OCI-LY1 (cell line): ENCODE data around the gene IL16.

ENCODE experiments used
- H2AFZ ChIP-seq: fragments of 200-600 bp; sonication (generic), shearing (Covaris generic); 2 replicates; pipeline ENCODE4 v1.6.0; 2014; ENCODE audit warnings: antibody characterized with exemption, mild to moderate bottlenecking, low read length
- H3F3A ChIP-seq: fragments of 200-600 bp; sonication (generic), shearing (Covaris generic); 2 replicates; pipeline ENCODE4 v1.6.0; 2014; ENCODE audit warnings: mild to moderate bottlenecking, antibody characterized with exemption, low read length, moderate library complexity; ENCODE audit not compliant: insufficient read depth
- H3K27ac ChIP-seq: fragments of 200-600 bp; sonication (generic); 2 replicates; pipeline ENCODE4 v1.5.1; 2014; ENCODE audit warnings: low read length, mixed run types, mild to moderate bottlenecking, low read depth; ENCODE audit not compliant: poor library complexity, severe bottlenecking
- H3K27me3 ChIP-seq: fragments of 200-600 bp; sonication (generic); 2 replicates; pipeline ENCODE4 v1.6.0; 2014; ENCODE audit warnings: antibody characterized with exemption, mild to moderate bottlenecking, low read length, moderate library complexity; ENCODE audit not compliant: insufficient read depth
- H3K36me3 ChIP-seq: fragments of 200-600 bp; sonication (generic); 2 replicates; pipeline ENCODE4 v1.6.1; 2014; ENCODE audit warnings: mild to moderate bottlenecking, antibody characterized with exemption, low read length, moderate library complexity, mixed read lengths; ENCODE audit not compliant: insufficient read depth
- H3K4me1 ChIP-seq: fragments of 200-600 bp; sonication (generic); 2 replicates; pipeline ENCODE4 v1.5.1; 2014; ENCODE audit warnings: mild to moderate bottlenecking, low read length, moderate library complexity; ENCODE audit not compliant: insufficient read depth, severe bottlenecking
- H3K4me2 ChIP-seq: fragments of 200-600 bp; sonication (generic), shearing (Covaris generic); 2 replicates; pipeline ENCODE4 v1.6.1; 2014; ENCODE audit warnings: low read length
- H3K4me3 ChIP-seq: fragments of 200-600 bp; sonication (generic); 2 replicates; pipeline ENCODE4 v1.5.1; 2014; ENCODE audit warnings: low read length, low read depth, mild to moderate bottlenecking, mixed read lengths; ENCODE audit not compliant: poor library complexity, severe bottlenecking
- H3K79me2 ChIP-seq: fragments of 200-600 bp; shearing (Covaris generic); 2 replicates; pipeline ENCODE4 v1.6.1; 2016; ENCODE audit warnings: mixed run types, low read length, mixed read lengths; ENCODE audit not compliant: insufficient read depth
- H3K9ac ChIP-seq: fragments of 200-600 bp; sonication (generic), shearing (Covaris generic); 2 replicates; pipeline ENCODE4 v1.6.1; 2014; ENCODE audit warnings: mild to moderate bottlenecking, low read length, mixed read lengths
- H3K9me2 ChIP-seq: fragments of 200-600 bp; sonication (generic), shearing (Covaris generic); 2 replicates; pipeline ENCODE4 v1.6.1; 2014; ENCODE audit warnings: low read depth, mild to moderate bottlenecking, low read length, mixed read lengths
- H3K9me3 ChIP-seq: fragments of 200-600 bp; shearing (Covaris generic); 2 replicates; pipeline ENCODE4 v1.6.1; 2014; ENCODE audit warnings: low read length, mixed read lengths
- H4K20me1 ChIP-seq: fragments of 200-600 bp; sonication (generic), shearing (Covaris generic); 2 replicates; pipeline ENCODE4 v1.6.0; 2016; ENCODE audit warnings: mild to moderate bottlenecking, low read length; ENCODE audit not compliant: insufficient read depth
- CTCF ChIP-seq: fragments of 200-600 bp; sonication (generic), shearing (Covaris generic); IDR thresholded peaks from 2 replicates; pipeline ENCODE4 v1.5.1; 2017; ENCODE audit warnings: mild to moderate bottlenecking, antibody characterized with exemption, low read length, moderate library complexity, mixed read lengths
- EZH2 ChIP-seq: fragments of 200-600 bp; sonication (generic), shearing (Covaris generic); IDR thresholded peaks from 2 replicates; pipeline ENCODE4 v1.8.0; 2017; ENCODE audit warnings: borderline replicate concordance, mixed run types, mild to moderate bottlenecking, antibody characterized with exemption, low read length, moderate library complexity, mixed read lengths

Gene IL16

GRCh38 chr15:81337713-81338157 lies 141.1 kb downstream of the IL16 start:
- Histone ChIP-seq H3K9ac (no peak overlapping the region), H3K4me3 (no peak overlapping the region), H3K9me2 (no peaks in the 10 kb centered on the region), H3K4me2 (no peak overlapping the region), H3K4me1 (no peaks in the 10 kb centered on the region), H3K27me3 (no peaks in the 10 kb centered on the region), H3K36me3 (no peaks in the 10 kb centered on the region), H3K79me2 (no peaks in the 10 kb centered on the region), H3F3A (no peaks in the 10 kb centered on the region), H4K20me1 (no peaks in the 10 kb centered on the region), H3K27ac (no peak overlapping the region), H3K9me3 (no peaks in the 10 kb centered on the region), H2AFZ (no peak overlapping the region)
- TF ChIP-seq CTCF (no peak), EZH2 (no peak)

GRCh38 chr15:81338170-81339007 lies 141.7 kb downstream of the IL16 start:
- no peaks in the 10 kb centered on the region for H3K79me2 ChIP-seq
- H3F3A ChIP-seq: no peaks in the 10 kb centered on the region
- H3K36me3 ChIP-seq: no peaks in the 10 kb centered on the region
- H3K4me2 ChIP-seq: no peak overlapping the region
- H4K20me1 ChIP-seq: no peaks in the 10 kb centered on the region
- TF ChIP-seq CTCF (no peak), EZH2 (no peak)
- H2AFZ ChIP-seq: no peak overlapping the region
- H3K27me3 ChIP-seq: no peaks in the 10 kb centered on the region
- H3K9me2 ChIP-seq: no peaks in the 10 kb centered on the region
- no peaks in the 10 kb centered on the region for H3K9me3 ChIP-seq
- no peak overlapping the region for H3K27ac ChIP-seq
- H3K9ac ChIP-seq: no peak overlapping the region
- H3K4me3 ChIP-seq: no peak overlapping the region
- H3K4me1 ChIP-seq: no peaks in the 10 kb centered on the region

GRCh38 chr15:81339321-81339720 lies 142.6 kb downstream of the IL16 start:
- H3K36me3 ChIP-seq: no peaks in the 10 kb centered on the region
- H4K20me1 ChIP-seq: no peaks in the 10 kb centered on the region
- H3K27ac ChIP-seq: no peak overlapping the region
- H3K4me2 ChIP-seq: no peak overlapping the region
- H3K4me3 ChIP-seq: no peak overlapping the region
- no peaks in the 10 kb centered on the region for H3K9me3 ChIP-seq
- H3K9me2 ChIP-seq: no peaks in the 10 kb centered on the region
- H2AFZ ChIP-seq: no peak overlapping the region
- no peaks in the 10 kb centered on the region for H3K79me2 ChIP-seq
- no peaks in the 10 kb centered on the region for H3F3A ChIP-seq
- no peaks in the 10 kb centered on the region for H3K4me1 ChIP-seq
- no peak overlapping the region for H3K9ac ChIP-seq
- no peaks in the 10 kb centered on the region for H3K27me3 ChIP-seq
- no peak for TF ChIP-seq CTCF
- no peak for TF ChIP-seq EZH2
